Measurements from ENCODE around the gene RDX.

DNA sequence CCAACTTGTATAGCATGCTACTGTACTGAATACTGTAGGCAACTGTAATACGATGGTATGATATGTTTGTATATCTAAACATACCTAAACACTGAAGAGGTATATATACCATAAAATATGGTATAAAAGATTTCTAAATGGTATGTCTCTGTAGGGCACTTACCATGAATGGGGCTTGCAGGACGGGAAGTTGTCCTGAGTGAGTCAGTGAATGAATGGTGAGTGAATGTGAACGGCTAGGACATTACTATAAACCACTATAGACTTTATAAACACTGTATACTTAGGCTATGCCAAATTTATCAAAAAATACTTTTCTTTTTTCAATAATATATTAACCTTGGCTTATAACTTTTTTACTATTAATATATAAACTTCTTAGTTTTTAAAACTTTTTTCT is 136.4 kb downstream of the RDX start:
- TF ChIP-seq, protein P1, sequence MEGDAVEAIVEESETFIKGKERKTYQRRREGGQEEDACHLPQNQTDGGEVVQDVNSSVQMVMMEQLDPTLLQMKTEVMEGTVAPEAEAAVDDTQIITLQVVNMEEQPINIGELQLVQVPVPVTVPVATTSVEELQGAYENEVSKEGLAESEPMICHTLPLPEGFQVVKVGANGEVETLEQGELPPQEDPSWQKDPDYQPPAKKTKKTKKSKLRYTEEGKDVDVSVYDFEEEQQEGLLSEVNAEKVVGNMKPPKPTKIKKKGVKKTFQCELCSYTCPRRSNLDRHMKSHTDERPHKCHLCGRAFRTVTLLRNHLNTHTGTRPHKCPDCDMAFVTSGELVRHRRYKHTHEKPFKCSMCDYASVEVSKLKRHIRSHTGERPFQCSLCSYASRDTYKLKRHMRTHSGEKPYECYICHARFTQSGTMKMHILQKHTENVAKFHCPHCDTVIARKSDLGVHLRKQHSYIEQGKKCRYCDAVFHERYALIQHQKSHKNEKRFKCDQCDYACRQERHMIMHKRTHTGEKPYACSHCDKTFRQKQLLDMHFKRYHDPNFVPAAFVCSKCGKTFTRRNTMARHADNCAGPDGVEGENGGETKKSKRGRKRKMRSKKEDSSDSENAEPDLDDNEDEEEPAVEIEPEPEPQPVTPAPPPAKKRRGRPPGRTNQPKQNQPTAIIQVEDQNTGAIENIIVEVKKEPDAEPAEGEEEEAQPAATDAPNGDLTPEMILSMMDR (IDR thresholded peaks at IDR 0.05; ENCODE audit: insufficient read depth, low read length, poor library complexity, severe bottlenecking) = no peak
- TF ChIP-seq EZH2phosphoT487 (conservative IDR thresholded peaks at IDR 0.05; ENCODE audit: low read length) = no peak

Data from SU-DHL-6 (cell line).